K562 (cell line): ENCODE results near the gene CMTM8. TPM values are rescaled to one million over a fixed set of nuclear protein-coding genes. Genes with fewer than 3 reads are reported as not detected.

Source experiments
- ATAC-seq: fragments of 200-7000 bp; cut with Tn5 transposase; 3 replicates; pipeline ENCODE4 v1.9.1; 2020; ENCODE audit warnings: moderate library complexity
- BruUV-seq: library from RNA; stranded (reverse); fragments of 400-500 nt; replicated peaks from 2 replicates; lab custom pipeline; 2021; lab: Mats Ljungman, UMichigan
- CTCF ChIA-PET: fragments of 300-600 bp; formaldehyde crosslinking; extraction: SDS; loops from one replicate; lab custom pipeline; 2021; ENCODE audit warnings: low intra/inter-chr PET ratio; lab: Yijun Ruan, JAX
- POLR2A ChIA-PET: fragments of 300-600, 350-650 bp; sonication (Branson Sonifier 250); formaldehyde crosslinking; extraction: SDS; loops from one replicate; lab custom pipeline; 2021; ENCODE audit warnings: antibody characterized with exemption, inconsistent platforms; lab: Yijun Ruan, JAX
- DNase-seq, 4 experiments: peaks; one replicate each; pipeline versions ENCODE4 v3.0.0 to v3.0.0-alpha.2; 2011 to 2018; ENCODE audit warnings: low spot score in 3 of 4, mixed read lengths in 3 of 4; ENCODE audit errors: extremely low read depth in 1 of 4
- FAIRE-seq: peaks from 2 replicates; lab custom pipeline; 2011; peaks lifted over from hg19 to GRCh38; lab: Jason Lieb, UNC
- H2AFZ ChIP-seq: 2 replicates; pipeline ENCODE4 v1.6.0; 2011; ENCODE audit warnings: low read depth, low read length, control low read depth, inconsistent platforms
- H3K27ac ChIP-seq: fragments of 200-600 bp; 3 replicates; pipeline ENCODE4 v1.8.0; 2011; ENCODE audit warnings: low read depth, mild to moderate bottlenecking, control low read depth, inconsistent platforms, low read length, moderate library complexity, mixed read lengths; ENCODE audit errors: extremely low read depth
- H3K27me3 ChIP-seq, 2 experiments: fragments of 300-600 bp in 1 of 2; 2 replicates in 1 of 2; 3 replicates in 1 of 2; pipeline versions ENCODE4 v1.6.0 to v1.8.0; 2011; ENCODE audit warnings: inconsistent platforms in 2 of 2, low read length in 2 of 2, mild to moderate bottlenecking in 1 of 2, mixed read lengths in 1 of 2, moderate library complexity in 1 of 2; ENCODE audit not compliant: control insufficient read depth in 2 of 2, insufficient read depth in 2 of 2
- H3K36me3 ChIP-seq: fragments of 300-600 bp; 3 replicates; pipeline ENCODE4 v1.8.0; 2011; ENCODE audit warnings: mild to moderate bottlenecking, low read length, inconsistent platforms; ENCODE audit not compliant: control insufficient read depth, insufficient read depth
- H3K4me1 ChIP-seq, 2 experiments: fragments of 200-600 bp in 1 of 2; replicated peaks in 1 of 2; 2 replicates in 1 of 2; 3 replicates in 1 of 2; pipeline versions ENCODE4 v1.5.1 to v1.8.0; 2011; ENCODE audit warnings: inconsistent platforms in 2 of 2, low read length in 2 of 2, mild to moderate bottlenecking in 1 of 2, mixed read lengths in 1 of 2, moderate library complexity in 1 of 2; ENCODE audit not compliant: control insufficient read depth in 2 of 2, insufficient read depth in 2 of 2
- H3K4me2 ChIP-seq: 2 replicates; pipeline ENCODE4 v1.6.1; 2011; ENCODE audit warnings: low read length, control low read depth, inconsistent platforms, mixed read lengths; ENCODE audit not compliant: insufficient read depth
- H3K4me3 ChIP-seq: fragments of 200-600 bp; sonication (generic), shearing (Covaris generic); 2 replicates; pipeline ENCODE4 v1.5.1; 2016; ENCODE audit warnings: control low read depth, inconsistent platforms
- H3K79me2 ChIP-seq: fragments of 200-600 bp; 3 replicates; pipeline ENCODE4 v1.8.0; 2011; ENCODE audit warnings: low read length, inconsistent platforms; ENCODE audit not compliant: control insufficient read depth, insufficient read depth
- H3K9ac ChIP-seq, 2 experiments: 2 replicates each; pipeline versions ENCODE4 v1.6.0 to v1.6.1; 2011; ENCODE audit warnings: low read depth in 2 of 2, low read length in 2 of 2, control low read depth in 1 of 2, inconsistent platforms in 1 of 2, mild to moderate bottlenecking in 1 of 2, mixed read lengths in 1 of 2; ENCODE audit not compliant: insufficient read depth in 1 of 2
- H3K9me1 ChIP-seq: one replicate; pipeline ENCODE4 v1.6.0; 2011; ENCODE audit warnings: inconsistent platforms, mild to moderate bottlenecking, low read length, moderate library complexity; ENCODE audit not compliant: control insufficient read depth, insufficient read depth
- H3K9me3 ChIP-seq: replicated peaks from 2 replicates; pipeline ENCODE4 v1.5.1; 2011; ENCODE audit warnings: low read depth, low read length, inconsistent platforms; ENCODE audit not compliant: control insufficient read depth, insufficient read depth
- H4K20me1 ChIP-seq: replicated peaks from 2 replicates; pipeline ENCODE4 v1.6.1; 2011; ENCODE audit warnings: low read length, inconsistent platforms, mixed read lengths; ENCODE audit not compliant: control insufficient read depth, insufficient read depth
- CHD2 ChIP-seq: IDR thresholded peaks from 2 replicates; pipeline ENCODE4 v1.6.1; 2011; ENCODE audit warnings: low read depth, low read length
- HOXB6 ChIP-seq: fragments of 250-450 bp; sonication (Bioruptor Pico); IDR thresholded peaks from 2 replicates; pipeline ENCODE4 v1.5.1; 2022; ENCODE audit warnings: mild to moderate bottlenecking, borderline replicate concordance
- PHF8 ChIP-seq: fragments of 200-600 bp; sonication (generic); IDR thresholded peaks from 2 replicates; pipeline ENCODE4 v1.6.1; 2012; ENCODE audit warnings: mixed run types, mild to moderate bottlenecking, inconsistent platforms, low read length, moderate library complexity, borderline replicate concordance
- ZNF311 ChIP-seq: fragments of 250-450 bp; sonication (Bioruptor Pico); IDR thresholded peaks from 2 replicates; pipeline ENCODE4 v1.4.0; 2020; ENCODE audit warnings: mild to moderate bottlenecking, moderate library complexity
- WGBS: fragments of 100-300 bp; shearing (Covaris generic); methylation state at CpG from one replicate; pipeline ENCODE4 v1.1.6; 2016; ENCODE audit warnings: low coverage, mixed read lengths; ENCODE audit not compliant: insufficient coverage; ENCODE audit errors: missing lambda C conversion rate; 5-methylcytosine and 5-hydroxymethylcytosine counted together
- in situ Hi-C: fragments of 300-500 bp; cut with MboI; formaldehyde crosslinking; loops from 4 replicates; pipeline ENCODE4 v1.15.0; 2018; ENCODE audit warnings: inconsistent platforms, mixed read lengths
- intact Hi-C: fragments of 100-400 bp; cut with micrococcal nuclease; formaldehyde crosslinking; loops from 2 replicates; pipeline ENCODE4 v1.14.2; 2022
- polyA plus RNA-seq, 8 experiments: library from polyadenylated mRNA; depleted of rRNA in 4 of 8; stranded (reverse) in 5 of 8; unstranded in 3 of 8; fragments of >200 nt; fragmentation: Nextera tagmentation in 2 of 8; fragmentation: Illumina TruSeq in 1 of 8; extraction: Ambion mirVana in 2 of 8; extraction: Trizol in 1 of 8; gene quantifications; 2 replicates each; pipeline versions ENCODE4 v1.2.1 to v1.2.3, GENCODE V29; 2011 to 2014; ENCODE audit warnings: inconsistent platforms in 1 of 8, missing spikeins in 1 of 8
- total RNA-seq, 7 experiments: library from RNA; depleted of rRNA in 6 of 7; stranded (reverse); fragments of >200 nt in 6 of 7; fragmentation: Illumina TruSeq in 2 of 7; extraction: Trizol in 2 of 7; gene quantifications; 2 replicates each; pipeline versions ENCODE4 v1.2.1 to v1.2.3, GENCODE V29; 2011 to 2021; ENCODE audit warnings: low replicate concordance in 1 of 7
- TF ChIP-seq, protein P1 (sequence below): fragments of 450-650 bp; IDR thresholded peaks from 2 replicates; pipeline ENCODE4 v1.6.1; 2018; ENCODE audit not compliant: partially characterized antibody
- TF ChIP-seq, protein P2 (sequence below): fragments of 250-450 bp; sonication (Bioruptor Pico); IDR thresholded peaks from 2 replicates; pipeline ENCODE4 v1.4.0; 2020; ENCODE audit warnings: mild to moderate bottlenecking, moderate library complexity, borderline replicate concordance
- TF ChIP-seq, protein P3 (sequence below): fragments of 250-450 bp; sonication (Bioruptor Pico); IDR thresholded peaks from 2 replicates; pipeline ENCODE4 v1.5.0; 2021

The CMTM8 gene
- total and polyA plus RNA-seq, 9 of the 15 experiments (the other 6 are each of a cell fraction or from before 2014, with no cell fraction given): not detected

DNA sequence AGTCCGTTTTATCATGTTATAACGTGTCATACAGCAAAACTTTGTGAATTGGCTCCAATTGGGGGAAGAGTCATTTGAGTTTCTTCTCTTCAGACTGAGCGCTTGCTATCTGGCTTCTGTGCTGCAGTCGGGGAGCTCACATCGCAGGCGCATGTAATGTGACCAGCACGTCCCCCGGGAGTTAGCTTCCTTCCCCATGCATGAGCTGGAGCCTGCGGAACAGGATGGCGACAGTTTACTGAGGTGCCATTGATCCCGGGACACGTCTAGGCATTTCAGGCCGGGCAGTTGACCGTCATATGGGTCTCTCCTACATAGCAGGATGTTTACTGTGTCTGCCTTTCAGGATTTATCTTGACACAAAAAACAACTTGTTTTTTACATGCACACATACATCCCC lies 44.8 kb downstream of the CMTM8 start:
- Histone ChIP-seq H3K9ac (no peak overlapping the region), H3K9me3 (no peaks in the 10 kb centered on the region), H3K4me1 (no peaks in the 10 kb centered on the region), H3K27me3 (peaks cover 14 to 26% of the 10 kb centered on the region in 2 experiments), H2AFZ (no peak overlapping the region), H3K79me2 (no peaks in the 10 kb centered on the region), H3K4me3 (no peak overlapping the region), H3K27ac (no peak overlapping the region), H4K20me1 (no peaks in the 10 kb centered on the region), H3K36me3 (no peaks in the 10 kb centered on the region), H3K9me1 (no peaks in the 10 kb centered on the region), H3K4me2 (no peak overlapping the region)
- POLR2A ChIA-PET: interaction anchor here (0.7 kb wide), 1 partner anchor 89 kb away, joined by 3 read pairs; no protein-coding TSS in a partner anchor
- CTCF ChIA-PET: no interaction called here
- in situ Hi-C loops: no loop called here
- intact Hi-C loops: no loop called here
- FAIRE-seq (peak; percentile 42), ATAC-seq (no peak), DNase-seq (no peak)
- 2% methylated on average over 14 of the region's 14 CpGs for WGBS
- TF ChIP-seq HOXB6 (CRISPR knock-in tag) (no peak), PHF8 (no peak), ZNF311 (CRISPR knock-in tag) (no peak), CHD2 (no peak)
- TF ChIP-seq, protein P1, sequence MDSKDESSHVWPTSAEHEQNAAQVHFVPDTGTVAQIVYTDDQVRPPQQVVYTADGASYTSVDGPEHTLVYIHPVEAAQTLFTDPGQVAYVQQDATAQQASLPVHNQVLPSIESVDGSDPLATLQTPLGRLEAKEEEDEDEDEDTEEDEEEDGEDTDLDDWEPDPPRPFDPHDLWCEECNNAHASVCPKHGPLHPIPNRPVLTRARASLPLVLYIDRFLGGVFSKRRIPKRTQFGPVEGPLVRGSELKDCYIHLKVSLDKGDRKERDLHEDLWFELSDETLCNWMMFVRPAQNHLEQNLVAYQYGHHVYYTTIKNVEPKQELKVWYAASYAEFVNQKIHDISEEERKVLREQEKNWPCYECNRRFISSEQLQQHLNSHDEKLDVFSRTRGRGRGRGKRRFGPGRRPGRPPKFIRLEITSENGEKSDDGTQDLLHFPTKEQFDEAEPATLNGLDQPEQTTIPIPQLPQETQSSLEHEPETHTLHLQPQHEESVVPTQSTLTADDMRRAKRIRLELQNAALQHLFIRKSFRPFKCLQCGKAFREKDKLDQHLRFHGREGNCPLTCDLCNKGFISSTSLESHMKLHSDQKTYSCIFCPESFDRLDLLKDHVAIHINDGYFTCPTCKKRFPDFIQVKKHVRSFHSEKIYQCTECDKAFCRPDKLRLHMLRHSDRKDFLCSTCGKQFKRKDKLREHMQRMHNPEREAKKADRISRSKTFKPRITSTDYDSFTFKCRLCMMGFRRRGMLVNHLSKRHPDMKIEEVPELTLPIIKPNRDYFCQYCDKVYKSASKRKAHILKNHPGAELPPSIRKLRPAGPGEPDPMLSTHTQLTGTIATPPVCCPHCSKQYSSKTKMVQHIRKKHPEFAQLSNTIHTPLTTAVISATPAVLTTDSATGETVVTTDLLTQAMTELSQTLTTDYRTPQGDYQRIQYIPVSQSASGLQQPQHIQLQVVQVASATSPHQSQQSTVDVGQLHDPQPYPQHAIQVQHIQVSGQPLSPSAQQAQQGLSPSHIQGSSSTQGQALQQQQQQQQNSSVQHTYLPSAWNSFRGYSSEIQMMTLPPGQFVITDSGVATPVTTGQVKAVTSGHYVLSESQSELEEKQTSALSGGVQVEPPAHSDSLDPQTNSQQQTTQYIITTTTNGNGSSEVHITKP: no peak
- TF ChIP-seq, protein P2, sequence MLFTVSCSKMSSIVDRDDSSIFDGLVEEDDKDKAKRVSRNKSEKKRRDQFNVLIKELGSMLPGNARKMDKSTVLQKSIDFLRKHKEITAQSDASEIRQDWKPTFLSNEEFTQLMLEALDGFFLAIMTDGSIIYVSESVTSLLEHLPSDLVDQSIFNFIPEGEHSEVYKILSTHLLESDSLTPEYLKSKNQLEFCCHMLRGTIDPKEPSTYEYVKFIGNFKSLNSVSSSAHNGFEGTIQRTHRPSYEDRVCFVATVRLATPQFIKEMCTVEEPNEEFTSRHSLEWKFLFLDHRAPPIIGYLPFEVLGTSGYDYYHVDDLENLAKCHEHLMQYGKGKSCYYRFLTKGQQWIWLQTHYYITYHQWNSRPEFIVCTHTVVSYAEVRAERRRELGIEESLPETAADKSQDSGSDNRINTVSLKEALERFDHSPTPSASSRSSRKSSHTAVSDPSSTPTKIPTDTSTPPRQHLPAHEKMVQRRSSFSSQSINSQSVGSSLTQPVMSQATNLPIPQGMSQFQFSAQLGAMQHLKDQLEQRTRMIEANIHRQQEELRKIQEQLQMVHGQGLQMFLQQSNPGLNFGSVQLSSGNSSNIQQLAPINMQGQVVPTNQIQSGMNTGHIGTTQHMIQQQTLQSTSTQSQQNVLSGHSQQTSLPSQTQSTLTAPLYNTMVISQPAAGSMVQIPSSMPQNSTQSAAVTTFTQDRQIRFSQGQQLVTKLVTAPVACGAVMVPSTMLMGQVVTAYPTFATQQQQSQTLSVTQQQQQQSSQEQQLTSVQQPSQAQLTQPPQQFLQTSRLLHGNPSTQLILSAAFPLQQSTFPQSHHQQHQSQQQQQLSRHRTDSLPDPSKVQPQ: no peak
- TF ChIP-seq, protein P3, sequence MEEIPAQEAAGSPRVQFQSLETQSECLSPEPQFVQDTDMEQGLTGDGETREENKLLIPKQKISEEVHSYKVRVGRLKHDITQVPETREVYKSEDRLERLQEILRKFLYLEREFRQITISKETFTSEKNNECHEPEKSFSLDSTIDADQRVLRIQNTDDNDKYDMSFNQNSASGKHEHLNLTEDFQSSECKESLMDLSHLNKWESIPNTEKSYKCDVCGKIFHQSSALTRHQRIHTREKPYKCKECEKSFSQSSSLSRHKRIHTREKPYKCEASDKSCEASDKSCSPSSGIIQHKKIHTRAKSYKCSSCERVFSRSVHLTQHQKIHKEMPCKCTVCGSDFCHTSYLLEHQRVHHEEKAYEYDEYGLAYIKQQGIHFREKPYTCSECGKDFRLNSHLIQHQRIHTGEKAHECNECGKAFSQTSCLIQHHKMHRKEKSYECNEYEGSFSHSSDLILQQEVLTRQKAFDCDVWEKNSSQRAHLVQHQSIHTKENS (CRISPR knock-in tag): no peak
- no TSS peak for BruUV-seq
